ENCODE results near the gene FAT1.
A peak's percentile ranks its signal among the peaks of the same experiment; 100 is the strongest.
"Not testable (repeated sequence)": the region's sequence is repeated elsewhere in the genome, so short reads cannot be mapped to it uniquely, and the experiment has no call there.

The FAT1 gene

GRCh38 chr4:186723292-186724057, at the start of gene FAT1:
FAT1 (minus strand) TSS chr4:186723856; CDS start chr4:186709827, 14,029 bp downstream.
- DNase-seq (ENCODE audit: low spot score), result no peak

- no peak for DNase-seq (ENCODE audit: low spot score)
Measured at GRCh38 chr4:186772936-186773487, 49.4 kb upstream of the FAT1 start.

GRCh38 chr4:186771624-186772023, 48.0 kb upstream of the FAT1 start:
- DNase-seq (ENCODE audit: low spot score), result no peak

GRCh38 chr4:186770481-186771175, 47.0 kb upstream of the FAT1 start:
- DNase-seq (ENCODE audit: low spot score), result no peak

GRCh38 chr4:186767794-186768193, 44.1 kb upstream of the FAT1 start:
- DNase-seq (ENCODE audit: low spot score), result no peak

GRCh38 chr4:186765673-186766546, 42.3 kb upstream of the FAT1 start:
- DNase-seq (ENCODE audit: low spot score), result no peak

- DNase-seq (ENCODE audit: low spot score), result no peak
Measured at GRCh38 chr4:186765138-186765537, 41.5 kb upstream of the FAT1 start.

GRCh38 chr4:186764457-186764856, 40.8 kb upstream of the FAT1 start:
- no peak for DNase-seq (ENCODE audit: low spot score)

- no peak for DNase-seq (ENCODE audit: low spot score)
Measured at GRCh38 chr4:186762865-186763264, 39.2 kb upstream of the FAT1 start.

- no peak for DNase-seq (ENCODE audit: low spot score)
Measured at GRCh38 chr4:186762361-186762760, 38.7 kb upstream of the FAT1 start.

GRCh38 chr4:186761956-186762355, 38.3 kb upstream of the FAT1 start:
- DNase-seq (ENCODE audit: low spot score), result not testable (repeated sequence)

- DNase-seq (ENCODE audit: low spot score), result peak; percentile 20
Measured at GRCh38 chr4:186761393-186761792, 37.7 kb upstream of the FAT1 start.

- no peak for DNase-seq (ENCODE audit: low spot score)
Measured at GRCh38 chr4:186760576-186760975, 36.9 kb upstream of the FAT1 start.

- no peak for DNase-seq (ENCODE audit: low spot score)
Measured at GRCh38 chr4:186759990-186760389, 36.3 kb upstream of the FAT1 start.

GRCh38 chr4:186758929-186759682, 35.5 kb upstream of the FAT1 start:
- DNase-seq (ENCODE audit: low spot score), result no peak

- DNase-seq (ENCODE audit: low spot score), result no peak
Measured at GRCh38 chr4:186757696-186758355, 34.2 kb upstream of the FAT1 start.

GRCh38 chr4:186756550-186756949, 32.9 kb upstream of the FAT1 start:
- not testable (repeated sequence) for DNase-seq (ENCODE audit: low spot score)

GRCh38 chr4:186755550-186756519, 32.2 kb upstream of the FAT1 start:
- no peak for DNase-seq (ENCODE audit: low spot score)

GRCh38 chr4:186754976-186755375, 31.3 kb upstream of the FAT1 start:
- no peak for DNase-seq (ENCODE audit: low spot score)

- no peak for DNase-seq (ENCODE audit: low spot score)
Measured at GRCh38 chr4:186752325-186752724, 28.7 kb upstream of the FAT1 start.
